Esophagus muscularis mucosa (tissue), 2 donors: ENCODE measurements around the gene MSI2.

ENCODE experiments used
- POLR2A ChIP-seq: fragments of 450-650 bp; IDR thresholded peaks from one replicate; pipeline ENCODE4 v1.6.1; 2017; ENCODE audit warnings: antibody characterized with exemption, moderate library complexity, mild to moderate bottlenecking, low read depth
- POLR2AphosphoS5 ChIP-seq, 2 donors: sonication (generic); formaldehyde crosslinking; IDR thresholded peaks; one replicate each; pipeline ENCODE4 v1.6.1; 2017; ENCODE audit warnings: antibody characterized with exemption in 2 of 2

GRCh38 chr17:57440522-57441269, 184.4 kb downstream of the MSI2 start:
- no peak for TF ChIP-seq POLR2A
- TF ChIP-seq POLR2AphosphoS5 (IDR thresholded peaks at IDR 0.05) = peak; percentile 10 to 36
